H1 (cell line): ENCODE results near the gene ARFGEF3. TPM values are rescaled to one million over a fixed set of nuclear protein-coding genes. Genes with fewer than 3 reads are reported as not detected.

Experiments used
- CTCF ChIA-PET: fragments of 300-600 bp; sonication (Branson Sonifier 250); formaldehyde crosslinking; loops from one replicate; lab custom pipeline; 2021; ENCODE audit not compliant: partially characterized antibody; lab: Charles Lee
- POLR2A ChIA-PET: fragments of 300-600 bp; sonication (Branson Sonifier 250); formaldehyde crosslinking; loops from one replicate; lab custom pipeline; 2021; ENCODE audit warnings: inconsistent platforms; ENCODE audit not compliant: partially characterized antibody; lab: Charles Lee
- DNase-seq, 2 experiments: peaks; one replicate each; pipeline versions ENCODE4 v3.0.0 to v3.0.0-alpha.2; 2010 to 2022; ENCODE audit warnings: low spot score in 2 of 2, low read depth in 1 of 2, mixed read lengths in 1 of 2
- FAIRE-seq: peaks from 2 replicates; lab custom pipeline; 2011; peaks lifted over from hg19 to GRCh38; lab: Jason Lieb, UNC
- H2AFZ ChIP-seq: 2 replicates; pipeline ENCODE4 v1.8.1; 2012; ENCODE audit warnings: low read length, inconsistent platforms
- H2AK5ac ChIP-seq: 2 replicates; pipeline ENCODE4 v1.6.1; 2013; ENCODE audit warnings: low read depth, low read length
- H2BK120ac ChIP-seq: replicated peaks from 2 replicates; pipeline ENCODE3; 2013; ENCODE audit warnings: low read depth, low read length, inconsistent platforms
- H2BK12ac ChIP-seq: 2 replicates; pipeline ENCODE4 v1.6.1; 2013; ENCODE audit warnings: low read depth, low read length
- H2BK15ac ChIP-seq: 2 replicates; pipeline ENCODE4 v1.6.1; 2013; ENCODE audit warnings: low read length
- H2BK20ac ChIP-seq: 2 replicates; pipeline ENCODE4 v1.6.1; 2013; ENCODE audit warnings: low read length
- H2BK5ac ChIP-seq: 2 replicates; pipeline ENCODE4 v1.6.1; 2013; ENCODE audit warnings: low read depth, low read length
- H3K14ac ChIP-seq: 2 replicates; pipeline ENCODE4 v1.6.1; 2013; ENCODE audit warnings: inconsistent platforms; ENCODE audit not compliant: insufficient read length
- H3K18ac ChIP-seq: 2 replicates; pipeline ENCODE4 v1.6.1; 2013; ENCODE audit warnings: low read length; ENCODE audit errors: extremely low read depth
- H3K23ac ChIP-seq: 2 replicates; pipeline ENCODE4 v1.6.1; 2013; ENCODE audit warnings: inconsistent platforms; ENCODE audit not compliant: insufficient read length
- H3K23me2 ChIP-seq: 2 replicates; pipeline ENCODE4 v1.6.1; 2013; ENCODE audit warnings: low read depth, low read length
- H3K27ac ChIP-seq: 2 replicates; pipeline ENCODE4 v1.6.1; 2011; ENCODE audit warnings: low read depth, low read length, inconsistent platforms
- H3K27me3 ChIP-seq, 4 experiments: replicated peaks in 1 of 4; 1 replicate in 1 of 4; 2 replicates in 3 of 4; pipeline versions ENCODE4 v1.6.1 to v1.8.1; 2011 to 2013; ENCODE audit warnings: low read length in 3 of 4, mild to moderate bottlenecking in 3 of 4, inconsistent platforms in 2 of 4, mixed read lengths in 2 of 4, moderate library complexity in 1 of 4; ENCODE audit not compliant: control insufficient read depth in 3 of 4, insufficient read depth in 3 of 4; ENCODE audit errors: extremely low read depth in 1 of 4
- H3K36me3 ChIP-seq, 4 experiments: 2 replicates each; pipeline versions ENCODE4 v1.6.1 to v1.8.1; 2011 to 2013; ENCODE audit warnings: mild to moderate bottlenecking in 4 of 4, low read length in 3 of 4, moderate library complexity in 2 of 4, control low read depth in 1 of 4, inconsistent platforms in 1 of 4; ENCODE audit not compliant: insufficient read depth in 4 of 4, control insufficient read depth in 2 of 4
- H3K4ac ChIP-seq: replicated peaks from 2 replicates; pipeline ENCODE3; 2013; ENCODE audit warnings: low read length, low read depth, mixed read lengths, inconsistent platforms; ENCODE audit not compliant: insufficient read length
- H3K4me1 ChIP-seq, 4 experiments: replicated peaks in 1 of 4; 1 replicate in 1 of 4; 2 replicates in 3 of 4; pipeline versions ENCODE4 v1.6.1 to v1.8.1; 2011 to 2013; ENCODE audit warnings: low read length in 3 of 4, inconsistent platforms in 2 of 4, mixed read lengths in 1 of 4; ENCODE audit not compliant: insufficient read depth in 4 of 4, control insufficient read depth in 3 of 4
- H3K4me2 ChIP-seq, 2 experiments: 2 replicates each; pipeline versions ENCODE4 v1.6.1 to v1.8.1; 2011 to 2013; ENCODE audit warnings: low read depth in 2 of 2, low read length in 2 of 2, control low read depth in 1 of 2, inconsistent platforms in 1 of 2, mild to moderate bottlenecking in 1 of 2; ENCODE audit not compliant: insufficient read depth in 1 of 2
- H3K4me3 ChIP-seq, 4 experiments: fragments of 200-600, 300-600 bp in 1 of 4; sonication (generic), shearing (Covaris generic), sonication (Bioruptor Twin) in 1 of 4; 2 replicates each; pipeline versions ENCODE4 v1.5.1 to v1.8.1; 2011 to 2016; ENCODE audit warnings: low read length in 4 of 4, low read depth in 3 of 4, control low read depth in 2 of 4, inconsistent platforms in 2 of 4, mild to moderate bottlenecking in 2 of 4, mixed read lengths in 1 of 4, moderate library complexity in 1 of 4; ENCODE audit not compliant: insufficient read depth in 2 of 4; ENCODE audit errors: extremely low read depth in 1 of 4
- H3K56ac ChIP-seq: replicated peaks from 2 replicates; pipeline ENCODE3; 2013; ENCODE audit warnings: low read depth, mild to moderate bottlenecking, mixed read lengths, low read length, inconsistent platforms; ENCODE audit not compliant: insufficient read length
- H3K79me1 ChIP-seq: 2 replicates; pipeline ENCODE4 v1.6.1; 2013; ENCODE audit warnings: low read depth, low read length, control low read depth
- H3K79me2 ChIP-seq, 2 experiments: 2 replicates each; pipeline versions ENCODE4 v1.6.1 to v1.8.1; 2012 to 2013; ENCODE audit warnings: low read length in 2 of 2, mild to moderate bottlenecking in 2 of 2, inconsistent platforms in 1 of 2; ENCODE audit not compliant: insufficient read depth in 2 of 2, control insufficient read depth in 1 of 2
- H3K9ac ChIP-seq, 4 experiments: replicated peaks in 1 of 4; 1 replicate in 1 of 4; 2 replicates in 3 of 4; pipeline versions ENCODE4 v1.6.1 to v1.8.1; 2011 to 2013; ENCODE audit warnings: low read depth in 3 of 4, low read length in 3 of 4, control low read depth in 2 of 4, mild to moderate bottlenecking in 2 of 4, moderate library complexity in 2 of 4, inconsistent platforms in 1 of 4; ENCODE audit errors: extremely low read depth in 1 of 4
- H3K9me3 ChIP-seq, 2 experiments: 2 replicates each; pipeline versions ENCODE4 v1.6.1 to v1.8.1; 2012 to 2013; ENCODE audit warnings: mild to moderate bottlenecking in 2 of 2, moderate library complexity in 2 of 2, control low read depth in 1 of 2, inconsistent platforms in 1 of 2, low read depth in 1 of 2, low read length in 1 of 2, mixed read lengths in 1 of 2; ENCODE audit not compliant: insufficient read depth in 2 of 2
- H4K20me1 ChIP-seq, 2 experiments: replicated peaks in 1 of 2; 2 replicates each; pipeline versions ENCODE3 to v1.8.1; 2011 to 2013; ENCODE audit warnings: inconsistent platforms in 2 of 2, low read length in 2 of 2, mild to moderate bottlenecking in 1 of 2; ENCODE audit not compliant: insufficient read depth in 2 of 2, control insufficient read depth in 1 of 2
- H4K5ac ChIP-seq: 2 replicates; pipeline ENCODE4 v1.6.1; 2013; ENCODE audit warnings: low read length, low read depth, mixed read lengths, inconsistent platforms; ENCODE audit not compliant: insufficient read length
- H4K8ac ChIP-seq: 2 replicates; pipeline ENCODE4 v1.8.0; 2013; ENCODE audit warnings: mild to moderate bottlenecking, moderate library complexity, low read length, inconsistent platforms; ENCODE audit not compliant: insufficient read depth; ENCODE audit errors: extremely low read depth
- H4K91ac ChIP-seq: replicated peaks from 2 replicates; pipeline ENCODE3; 2013; ENCODE audit warnings: low read length, mixed read lengths, inconsistent platforms; ENCODE audit not compliant: insufficient read length
- CTBP2 ChIP-seq: IDR thresholded peaks from 2 replicates; pipeline ENCODE4 v1.7.0; 2011; ENCODE audit warnings: borderline replicate concordance, mild to moderate bottlenecking, moderate library complexity, mixed read lengths, low read length; ENCODE audit not compliant: insufficient read depth, insufficient read length
- SAP30 ChIP-seq: fragments of 300-600 bp; sonication (generic); IDR thresholded peaks from 2 replicates; pipeline ENCODE4 v1.7.1; 2012; ENCODE audit warnings: low read length, moderate library complexity, mild to moderate bottlenecking, inconsistent platforms; ENCODE audit not compliant: insufficient read depth, insufficient replicate concordance
- WGBS, 2 experiments: shearing (Covaris generic) in 1 of 2; methylation state at CpG; one replicate each; pipeline versions ENCODE4 v1.1.6 to v1.1.7; 2013 to 2015; ENCODE audit warnings: low lambda C conversion rate in 2 of 2, mixed read lengths in 2 of 2, inconsistent platforms in 1 of 2, low coverage in 1 of 2, missing lambda C conversion rate in 1 of 2; ENCODE audit not compliant: insufficient replicate concordance in 2 of 2, insufficient coverage in 1 of 2, insufficient read length in 1 of 2; ENCODE audit errors: extremely low coverage in 1 of 2, missing lambda C conversion rate in 1 of 2; 5-methylcytosine and 5-hydroxymethylcytosine counted together
- polyA plus RNA-seq, 7 experiments: library from polyadenylated mRNA; depleted of rRNA in 3 of 7; stranded (reverse) in 5 of 7; unstranded in 2 of 7; fragments of >200 nt in 5 of 7; fragments of 200-250 nt in 2 of 7; gene quantifications; 1 replicate in 5 of 7; 2 replicates in 1 of 7; 4 replicates in 1 of 7; pipeline versions ENCODE4 v1.2.1 to v1.2.3, GENCODE V29; 2011 to 2013; ENCODE audit warnings: missing spikeins in 2 of 7, mixed read lengths in 2 of 7
- total RNA-seq: library from RNA; stranded (reverse); fragmentation: NEBNext Ultra II Directional; extraction: Animal tissue kit (Norgen Biotek cat#: 25700); gene quantifications from 2 replicates; pipeline ENCODE4 v1.2.1, GENCODE V29; 2021

Gene ARFGEF3
- total and polyA plus RNA-seq, 2 of the 8 experiments (the other 6 are each of a cell fraction or from before 2014, with no cell fraction given): 5.8 to 23.2 TPM

DNA sequence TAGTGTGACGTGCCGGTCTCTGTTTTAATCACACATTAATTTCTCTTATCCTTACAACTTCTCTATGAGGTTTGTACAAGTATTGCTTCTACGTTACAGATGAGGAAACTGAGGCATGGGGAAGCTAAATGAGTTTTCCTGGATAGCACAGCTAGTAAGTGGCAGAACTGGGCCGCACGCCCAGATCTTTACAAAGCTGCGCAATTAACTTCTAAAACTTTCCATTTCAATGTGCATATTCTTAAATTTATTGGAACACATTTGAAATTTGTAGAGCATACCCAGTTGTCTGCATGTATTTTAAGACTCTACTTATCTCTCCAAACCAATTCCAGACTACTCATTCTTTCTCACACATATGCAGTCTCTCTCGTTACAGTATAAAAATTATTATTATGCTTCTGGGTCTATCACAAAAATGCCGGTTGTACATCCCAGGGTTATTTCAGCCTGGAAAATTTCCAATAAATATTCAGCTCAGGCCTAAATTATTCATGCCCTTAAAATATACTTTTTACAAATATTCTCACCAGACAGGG lies 44.3 kb upstream of the ARFGEF3 start:
- Histone ChIP-seq H3K4ac (no peak overlapping the region), H4K20me1 (no peaks in the 10 kb centered on the region), H3K79me2 (no peaks in the 10 kb centered on the region), H4K5ac (no peak overlapping the region), H2AFZ (no peak overlapping the region), H3K36me3 (no peaks in the 10 kb centered on the region), H2BK15ac (no peak overlapping the region), H3K18ac (no peak overlapping the region), H3K27ac (no peak overlapping the region), H4K8ac (no peak overlapping the region), H3K4me1 (peaks cover 0 to 3% (median 2%) of the 10 kb centered on the region in 4 experiments; a peak in 3 of 7 replicates), H3K23ac (no peak overlapping the region), H2AK5ac (no peak overlapping the region), H4K91ac (no peak overlapping the region), H3K79me1 (no peaks in the 10 kb centered on the region), H3K9ac (no peak overlapping the region), H3K23me2 (no peaks in the 10 kb centered on the region), H3K27me3 (no peaks in the 10 kb centered on the region; a peak in 1 of 7 replicates), H3K56ac (no peak overlapping the region), H2BK12ac (no peak overlapping the region), H2BK20ac (no peak overlapping the region), H3K14ac (no peak overlapping the region), H3K4me3 (no peak overlapping the region), H2BK120ac (no peak overlapping the region), H2BK5ac (no peak overlapping the region), H3K9me3 (peaks cover 2 to 4% of the 10 kb centered on the region in 2 experiments; a peak in 2 of 4 replicates), H3K4me2 (no peak overlapping the region)
- DNase-seq: no peak
- CTCF ChIA-PET: interaction anchor here (0.6 to 7.1 kb wide), 28 partner anchors 8 to 406 kb away, joined by 3 to 111 read pairs (median 7); partner anchors contain the start of gene HEBP2
- no peak for TF ChIP-seq SAP30
- TF ChIP-seq CTBP2: no peak
- POLR2A ChIA-PET: interaction anchor here (2.0 kb wide), 1 partner anchor 11 kb away, joined by 7 read pairs; no protein-coding TSS in a partner anchor
- 90% methylated on average over 8 of the region's 8 CpGs; no CpG with 5 or more reads in 1 of the 2 experiments for WGBS, 2 experiments
- FAIRE-seq: no peak
